GM18867 (cell line): ENCODE data around the gene ADGRA3.
"Not testable (repeated sequence)": the region's sequence is repeated elsewhere in the genome, so short reads cannot be mapped to it uniquely, and the experiment has no call there.

Experiments used
- ATAC-seq: cut with Tn5 transposase; IDR thresholded peaks from one replicate; pipeline ENCODE4 v1.9.1; 2021; ENCODE audit warnings: mild to moderate bottlenecking, moderate library complexity; ENCODE audit not compliant: unreplicated experiment

Gene ADGRA3

GRCh38 chr4:22482250-22483127 is 33.4 kb downstream of the ADGRA3 start:
- ATAC-seq, result no peak

- ATAC-seq, result no peak
These were observed 35.1 kb downstream of the ADGRA3 start for GRCh38 chr4:22480675-22481327.

DNA sequence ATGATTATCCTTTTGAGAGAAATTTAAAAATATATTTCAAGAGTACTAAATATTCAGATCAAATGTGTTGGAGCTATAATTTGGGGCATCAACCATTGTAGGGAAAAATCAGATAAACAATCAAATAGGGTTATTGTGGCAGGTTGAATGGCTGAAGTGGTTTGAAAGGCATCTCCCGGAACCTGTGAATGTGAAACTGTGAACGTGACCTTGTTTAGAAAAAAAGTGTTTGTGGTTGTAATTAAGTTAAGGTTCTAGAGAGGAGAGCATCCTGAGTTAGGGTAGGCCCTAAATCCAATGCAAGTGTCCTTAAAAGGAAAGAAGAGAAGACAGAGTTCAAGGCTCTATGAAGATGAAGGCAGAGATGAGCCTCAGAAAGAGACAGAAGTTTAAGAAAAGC is 37.4 kb downstream of the ADGRA3 start:
- peak; percentile 50 for ATAC-seq

DNA sequence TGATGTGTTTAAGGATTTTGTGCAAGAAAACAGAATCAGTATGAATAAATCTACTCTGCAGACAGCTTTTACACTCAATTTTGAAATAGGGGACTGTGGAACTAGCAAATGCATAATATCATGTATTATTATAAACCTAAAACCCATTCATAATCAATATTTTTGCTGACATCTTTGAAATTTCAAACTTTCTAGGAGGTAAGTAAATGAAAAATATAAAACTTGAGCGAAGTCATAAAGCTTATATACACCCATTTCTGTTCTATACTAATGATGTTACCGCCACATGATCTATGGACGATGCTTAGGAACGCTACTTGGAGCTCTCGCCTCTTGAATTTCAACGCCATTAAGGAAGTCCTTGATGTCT is 38.1 kb downstream of the ADGRA3 start:
- no peak for ATAC-seq

- ATAC-seq, result no peak
These were observed 38.6 kb downstream of the ADGRA3 start for GRCh38 chr4:22477136-22477812.

DNA sequence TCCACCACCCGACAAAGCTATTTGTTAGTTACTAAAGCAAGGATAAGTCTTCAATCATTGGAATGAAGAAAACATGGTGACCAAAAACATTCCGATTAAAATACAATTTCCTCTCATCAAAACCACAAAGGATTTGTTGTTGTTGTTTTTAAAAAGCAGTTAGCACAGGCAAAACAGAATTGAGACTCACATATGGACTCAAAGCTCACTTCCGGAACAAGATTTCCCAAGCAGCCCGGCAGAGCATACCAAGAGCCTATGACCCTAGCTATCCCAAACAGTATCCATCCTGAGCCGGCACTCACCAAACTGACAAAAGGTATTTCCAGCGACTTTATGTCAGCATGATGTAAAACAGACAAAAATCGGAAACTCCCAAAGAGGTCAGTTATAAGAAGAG is 39.9 kb downstream of the ADGRA3 start:
- ATAC-seq, result no peak

GRCh38 chr4:22475311-22475646 is 40.6 kb downstream of the ADGRA3 start:
- not testable (repeated sequence) for ATAC-seq

- ATAC-seq, result no peak
These were observed 41.1 kb downstream of the ADGRA3 start for GRCh38 chr4:22474636-22475310.

GRCh38 chr4:22473268-22473667 is 42.6 kb downstream of the ADGRA3 start:
- ATAC-seq, result no peak

DNA sequence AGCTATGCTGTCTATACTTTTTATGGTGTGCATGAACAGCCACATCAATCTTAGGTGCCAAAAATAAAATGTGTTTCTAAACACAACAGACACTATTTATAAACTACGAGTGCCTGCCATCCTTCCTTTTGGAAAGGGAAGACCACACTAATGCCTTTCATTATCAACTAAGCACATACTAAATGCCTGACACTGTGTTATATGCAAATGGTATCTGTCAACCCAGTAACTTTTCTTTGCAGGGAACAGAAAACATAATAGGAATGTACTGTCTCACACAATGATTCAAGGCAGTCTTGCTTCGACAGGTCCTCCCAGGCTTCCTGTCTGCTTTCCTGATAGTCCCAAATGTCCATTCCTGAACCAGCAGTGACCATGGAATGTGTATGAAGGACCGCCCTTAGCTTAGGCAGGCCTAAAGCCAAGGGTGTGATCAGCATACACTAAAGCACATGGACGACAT is 43.8 kb downstream of the ADGRA3 start:
- ATAC-seq, result no peak

- no peak for ATAC-seq
These were observed 44.4 kb downstream of the ADGRA3 start for GRCh38 chr4:22471419-22471818.

DNA sequence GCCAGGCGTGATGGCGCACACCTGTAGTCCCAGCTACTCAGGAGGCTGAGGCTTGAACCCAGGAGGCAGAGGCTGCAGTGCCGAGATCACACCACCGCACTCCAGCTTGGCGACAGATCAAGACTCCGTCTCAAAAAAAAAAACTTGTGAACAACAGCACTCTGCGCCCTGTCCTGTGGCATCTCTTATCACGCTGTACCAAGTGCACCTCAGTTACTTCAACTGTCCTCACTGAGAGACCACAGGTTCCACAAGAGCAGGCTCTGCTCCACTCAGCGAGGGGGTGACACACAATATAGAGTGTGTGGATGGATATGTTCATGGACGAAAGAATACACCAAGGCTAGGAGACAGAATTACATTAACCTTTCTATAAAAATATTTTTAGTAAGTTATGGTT is 49.3 kb downstream of the ADGRA3 start:
- ATAC-seq, result no peak

DNA sequence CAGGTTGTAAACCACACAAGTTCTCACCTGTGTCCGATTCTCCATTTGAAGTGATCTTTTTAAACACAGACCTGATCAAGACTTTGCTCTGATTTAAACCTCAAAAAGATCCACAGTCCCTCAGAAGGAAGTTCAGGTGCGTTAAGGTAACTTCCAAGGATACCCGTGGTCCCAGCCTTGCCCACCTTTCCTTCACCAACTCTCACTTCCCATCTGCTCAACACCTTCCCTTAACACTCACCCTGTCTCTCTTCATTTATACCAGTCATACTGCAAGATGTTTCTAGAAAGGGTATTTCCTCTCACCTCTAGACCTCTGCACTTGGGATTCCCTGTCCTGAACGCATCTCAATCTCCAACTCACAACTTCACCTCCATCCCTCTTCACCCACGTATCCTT is 49.9 kb downstream of the ADGRA3 start:
- ATAC-seq, result no peak

GRCh38 chr4:22465349-22465748 is 50.5 kb downstream of the ADGRA3 start:
- no peak for ATAC-seq

DNA sequence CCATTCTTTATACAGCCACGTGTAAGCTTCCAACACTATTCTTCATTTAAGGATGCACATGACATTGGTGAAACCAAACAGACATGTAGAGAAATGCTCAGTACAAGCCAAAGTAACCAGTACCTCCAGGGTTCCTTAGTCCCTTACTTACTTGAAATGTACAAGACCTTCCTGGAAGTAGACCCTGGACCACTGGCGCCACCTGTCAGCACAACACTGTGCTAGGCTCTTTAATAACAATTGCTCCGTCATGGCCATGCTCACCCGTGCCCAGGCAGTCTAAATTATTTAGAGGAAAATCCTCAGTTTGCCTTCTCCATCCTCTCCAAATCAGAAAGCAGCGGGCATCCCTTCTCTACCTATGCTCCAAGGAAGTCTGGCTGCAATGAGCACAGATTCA is 52.7 kb downstream of the ADGRA3 start:
- no peak for ATAC-seq

DNA sequence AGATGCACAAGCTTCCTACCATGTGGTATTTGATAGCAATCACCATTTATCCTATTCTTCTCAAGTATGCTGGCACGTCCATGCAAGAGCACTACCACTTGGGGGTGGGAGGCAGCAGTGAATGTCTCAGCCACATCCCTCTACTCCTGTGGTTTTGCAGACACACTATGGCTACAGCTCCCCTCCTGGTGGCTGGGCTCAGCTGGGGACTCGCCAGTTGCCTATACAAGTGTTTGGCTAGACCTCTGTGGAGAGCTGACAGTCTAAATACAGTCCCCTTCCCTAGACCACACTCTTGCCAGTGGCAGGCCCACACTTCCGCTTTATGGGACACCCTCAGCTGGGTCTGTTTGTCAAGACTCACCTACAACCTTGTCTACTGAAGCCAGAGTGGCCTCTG is 53.2 kb downstream of the ADGRA3 start:
- no peak for ATAC-seq

DNA sequence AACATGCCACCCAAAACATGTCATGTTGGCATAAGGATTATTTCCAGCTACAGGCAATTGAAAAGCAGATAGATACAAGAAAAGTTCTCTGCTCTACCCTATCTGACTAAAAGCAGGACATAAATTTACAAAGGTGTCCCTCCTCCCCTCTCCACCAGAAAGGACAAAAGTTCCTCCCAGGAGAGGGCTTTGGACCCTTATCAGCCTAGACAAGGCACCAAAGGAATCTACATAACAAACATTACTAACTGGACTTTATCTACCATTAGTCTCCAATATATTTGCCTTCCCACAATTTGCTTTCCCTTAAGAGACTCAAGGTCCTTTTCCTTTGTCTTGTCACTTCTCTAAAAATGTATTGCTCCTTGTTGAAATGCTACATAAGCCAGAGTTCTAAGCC is 55.6 kb downstream of the ADGRA3 start:
- ATAC-seq, result no peak

- ATAC-seq, result no peak
These were observed 57.8 kb downstream of the ADGRA3 start for GRCh38 chr4:22458098-22458497.

DNA sequence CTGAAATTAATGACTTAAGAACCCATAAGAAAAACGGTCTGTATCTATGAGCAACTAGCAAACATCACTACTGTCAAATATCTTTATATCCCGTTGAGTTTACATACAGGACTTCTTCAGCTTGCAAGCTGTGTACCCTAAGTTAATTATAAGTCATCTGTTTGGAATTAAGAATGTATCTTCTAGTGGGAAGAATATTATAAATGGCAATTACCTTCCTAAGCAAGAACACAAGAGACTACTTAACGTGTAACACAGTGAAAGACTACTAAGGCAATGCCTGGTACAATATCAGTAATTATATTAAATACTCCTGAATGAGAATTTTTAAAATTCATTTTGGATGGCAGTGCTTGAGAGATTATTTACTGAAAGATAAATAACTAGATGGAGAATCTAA is 58.5 kb downstream of the ADGRA3 start:
- ATAC-seq, result no peak

DNA sequence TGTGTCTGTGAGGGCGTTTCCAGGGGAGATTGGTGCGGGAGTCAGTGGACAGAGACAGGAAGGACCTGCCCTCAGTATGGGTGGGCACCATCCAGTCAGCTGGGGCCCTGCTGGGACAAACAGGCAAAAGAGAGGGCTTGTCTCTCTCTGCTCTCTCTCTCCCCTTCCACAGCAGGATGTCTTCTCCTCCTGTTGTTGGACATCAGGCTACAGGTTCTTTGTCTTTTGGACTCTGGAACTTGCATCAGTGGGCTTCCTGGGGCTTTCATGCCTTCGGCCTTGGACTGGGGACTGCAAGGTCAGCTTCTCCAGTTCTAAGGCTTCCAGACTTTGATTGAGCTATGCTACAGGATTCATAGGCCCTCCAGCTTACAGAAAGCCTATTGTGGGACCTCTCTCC is 59.6 kb downstream of the ADGRA3 start:
- ATAC-seq, result no peak

- ATAC-seq, result no peak
These were observed 60.9 kb downstream of the ADGRA3 start for GRCh38 chr4:22454955-22455354.
